Measurements from ENCODE around the gene DHX35. TPM values are rescaled to one million over a fixed set of nuclear protein-coding genes. Genes with fewer than 3 reads are reported as not detected.

DHX35 gene
- total RNA-seq, 4 donors from 2014 or later, result 14.0 to 32.4 (median 18.1) TPM

DNA sequence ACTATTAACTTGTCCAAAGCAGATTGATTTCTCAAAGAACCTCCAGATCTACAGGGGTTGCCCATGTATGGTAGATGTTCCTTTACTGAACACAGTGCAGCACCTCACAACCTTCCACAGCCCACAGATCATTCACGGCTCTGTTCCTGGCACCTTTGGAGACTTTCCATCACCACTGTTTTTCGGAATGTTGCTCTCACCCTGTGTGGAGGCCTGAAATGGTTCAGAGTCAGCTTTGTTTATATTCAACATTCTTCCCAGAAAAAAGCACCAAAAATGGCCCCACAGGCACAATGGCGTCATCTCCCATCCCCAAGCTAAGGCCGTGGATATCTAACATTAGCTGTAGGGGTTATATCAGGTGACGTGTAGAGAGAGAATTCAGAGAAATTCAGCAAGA, 74.7 kb downstream of the DHX35 start:
- H3K4me1 ChIP-seq, result no peaks in the 10 kb centered on the region
- no peak overlapping the region for H3K4me3 ChIP-seq
- TF ChIP-seq POLR2A (IDR thresholded peaks at IDR 0.05), result no peak
- TF ChIP-seq, protein P1, sequence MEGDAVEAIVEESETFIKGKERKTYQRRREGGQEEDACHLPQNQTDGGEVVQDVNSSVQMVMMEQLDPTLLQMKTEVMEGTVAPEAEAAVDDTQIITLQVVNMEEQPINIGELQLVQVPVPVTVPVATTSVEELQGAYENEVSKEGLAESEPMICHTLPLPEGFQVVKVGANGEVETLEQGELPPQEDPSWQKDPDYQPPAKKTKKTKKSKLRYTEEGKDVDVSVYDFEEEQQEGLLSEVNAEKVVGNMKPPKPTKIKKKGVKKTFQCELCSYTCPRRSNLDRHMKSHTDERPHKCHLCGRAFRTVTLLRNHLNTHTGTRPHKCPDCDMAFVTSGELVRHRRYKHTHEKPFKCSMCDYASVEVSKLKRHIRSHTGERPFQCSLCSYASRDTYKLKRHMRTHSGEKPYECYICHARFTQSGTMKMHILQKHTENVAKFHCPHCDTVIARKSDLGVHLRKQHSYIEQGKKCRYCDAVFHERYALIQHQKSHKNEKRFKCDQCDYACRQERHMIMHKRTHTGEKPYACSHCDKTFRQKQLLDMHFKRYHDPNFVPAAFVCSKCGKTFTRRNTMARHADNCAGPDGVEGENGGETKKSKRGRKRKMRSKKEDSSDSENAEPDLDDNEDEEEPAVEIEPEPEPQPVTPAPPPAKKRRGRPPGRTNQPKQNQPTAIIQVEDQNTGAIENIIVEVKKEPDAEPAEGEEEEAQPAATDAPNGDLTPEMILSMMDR (IDR thresholded peaks at IDR 0.05), result no peak
- H3K27ac ChIP-seq, result peak overlapping the region in 1 of 4 donors; percentile 76
- no peak for DNase-seq
- no peaks in the 10 kb centered on the region for H3K9me3 ChIP-seq
- no peaks in the 10 kb centered on the region for H3K27me3 ChIP-seq
- H3K36me3 ChIP-seq, result peaks cover 0 to 77% (median 0%) of the 10 kb centered on the region in 3 donors

GRCh38 chr20:39038047-39038446, 75.9 kb downstream of the DHX35 start:
- H3K27ac ChIP-seq, result peak overlapping the region in 1 of 4 donors; percentile 76
- H3K4me3 ChIP-seq, result no peak overlapping the region
- TF ChIP-seq, protein P1 (IDR thresholded peaks at IDR 0.05), result no peak
- no peak for TF ChIP-seq POLR2A (IDR thresholded peaks at IDR 0.05)
- peaks cover 0 to 80% (median 0%) of the 10 kb centered on the region in 3 donors for H3K36me3 ChIP-seq
- no peaks in the 10 kb centered on the region for H3K4me1 ChIP-seq
- no peaks in the 10 kb centered on the region for H3K9me3 ChIP-seq
- no peaks in the 10 kb centered on the region for H3K27me3 ChIP-seq
- no peak for DNase-seq

DNA sequence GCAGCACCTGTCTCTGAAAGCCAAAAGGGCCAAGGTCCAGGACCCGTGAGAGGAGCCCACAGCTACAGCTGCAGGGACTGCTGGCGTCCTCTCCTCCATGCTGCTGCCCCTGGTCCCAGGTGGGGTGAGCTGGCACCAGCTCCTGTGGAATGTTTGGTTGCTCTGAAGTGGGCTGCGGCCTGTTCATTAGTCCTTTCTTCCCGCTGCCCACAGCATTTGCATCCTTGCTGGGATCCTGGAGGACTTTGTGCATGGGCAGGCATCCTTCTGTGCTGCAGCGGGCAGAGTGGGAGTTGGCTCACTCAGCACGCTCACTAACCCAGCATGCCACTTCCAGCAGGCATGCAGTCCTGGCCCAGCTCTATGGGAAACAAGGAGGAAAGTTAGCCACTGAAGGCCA, 76.4 kb downstream of the DHX35 start:
- no peak overlapping the region for H3K4me3 ChIP-seq
- H3K9me3 ChIP-seq, result no peaks in the 10 kb centered on the region
- H3K27ac ChIP-seq, result peak overlapping the region in 1 of 4 donors; percentile 76
- no peaks in the 10 kb centered on the region for H3K4me1 ChIP-seq
- TF ChIP-seq, protein P1 (IDR thresholded peaks at IDR 0.05), result no peak
- no peak for TF ChIP-seq POLR2A (IDR thresholded peaks at IDR 0.05)
- no peak for DNase-seq
- peaks cover 0 to 78% (median 0%) of the 10 kb centered on the region in 3 donors for H3K36me3 ChIP-seq
- H3K27me3 ChIP-seq, result no peaks in the 10 kb centered on the region

DNA sequence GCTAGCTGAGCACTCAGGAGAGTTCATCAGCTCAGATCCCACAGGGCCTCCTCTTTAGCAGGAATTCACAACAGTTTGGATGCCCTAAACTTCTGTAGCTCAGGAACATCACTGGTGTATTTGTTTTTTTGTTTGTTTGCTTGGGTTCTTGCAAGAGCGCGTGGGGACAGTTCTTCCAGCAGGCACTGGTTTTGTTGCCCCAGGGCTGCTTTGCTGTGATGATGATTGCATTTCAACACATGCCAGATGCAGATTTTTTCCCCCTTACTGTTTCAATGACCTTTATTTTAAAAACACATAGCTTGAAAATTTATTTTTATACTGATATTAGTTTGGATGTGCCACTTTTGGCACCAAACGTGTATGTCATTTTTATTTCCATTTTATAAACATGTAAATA, 77.1 kb downstream of the DHX35 start:
- Histone ChIP-seq H3K27me3 (no peaks in the 10 kb centered on the region), H3K36me3 (peaks cover 0 to 70% (median 0%) of the 10 kb centered on the region in 3 donors), H3K4me3 (no peak overlapping the region), H3K4me1 (no peaks in the 10 kb centered on the region), H3K9me3 (no peaks in the 10 kb centered on the region), H3K27ac (peak overlapping the region in 1 of 4 donors; percentile 76)
- TF ChIP-seq, protein P1 (IDR thresholded peaks at IDR 0.05), result no peak
- no peak for TF ChIP-seq POLR2A (IDR thresholded peaks at IDR 0.05)
- no peak for DNase-seq

DNA sequence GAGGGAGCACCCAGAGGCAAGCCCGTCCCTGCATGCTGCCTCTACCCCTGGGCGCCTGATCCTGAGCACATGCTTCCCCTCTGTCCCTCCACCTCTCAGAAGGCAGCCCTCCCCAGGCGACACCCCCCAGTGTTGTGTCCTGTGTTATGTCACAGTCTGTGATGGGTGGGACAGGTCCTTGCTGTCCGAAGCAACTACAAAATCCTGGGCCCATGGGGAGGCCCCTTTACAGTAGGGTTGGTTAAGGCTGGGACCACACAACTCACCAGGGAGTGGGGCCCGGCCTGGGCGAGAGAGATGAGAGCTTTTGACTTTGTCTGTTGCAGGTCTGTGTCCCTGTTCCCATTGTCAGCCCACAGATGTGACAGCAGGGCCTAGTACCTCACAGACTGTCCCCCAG, 78.0 kb downstream of the DHX35 start:
- Histone ChIP-seq H3K27ac (peak overlapping the region in 1 of 4 donors; percentile 31), H3K4me1 (no peaks in the 10 kb centered on the region), H3K4me3 (no peak overlapping the region), H3K9me3 (no peaks in the 10 kb centered on the region), H3K36me3 (peaks cover 0 to 62% (median 0%) of the 10 kb centered on the region in 3 donors), H3K27me3 (no peaks in the 10 kb centered on the region)
- TF ChIP-seq, protein P1 (IDR thresholded peaks at IDR 0.05), result no peak
- TF ChIP-seq POLR2A (IDR thresholded peaks at IDR 0.05), result no peak
- DNase-seq, result no peak

DNA sequence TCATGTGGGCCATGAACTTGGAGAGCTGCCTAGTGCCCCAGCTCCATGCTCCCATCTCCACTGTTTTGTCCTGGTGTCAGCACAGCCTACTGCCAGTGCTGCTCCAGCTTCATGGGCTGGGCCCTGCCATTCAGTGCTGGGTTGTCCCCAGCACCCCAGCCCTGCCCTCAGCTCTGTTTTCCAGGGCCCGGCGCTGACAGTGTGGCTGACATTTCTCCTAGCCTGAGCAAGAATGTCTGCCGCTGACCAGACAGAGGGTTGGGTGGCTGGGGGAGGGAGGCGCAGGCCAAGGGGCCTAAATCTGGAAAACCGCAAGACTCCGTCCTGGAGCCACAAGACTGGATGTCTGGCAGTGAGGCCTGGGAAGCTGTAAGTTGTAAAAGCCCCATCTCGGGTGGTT, 78.9 kb downstream of the DHX35 start:
- H3K9me3 ChIP-seq, result no peaks in the 10 kb centered on the region
- no peak overlapping the region for H3K27ac ChIP-seq
- H3K4me3 ChIP-seq, result no peak overlapping the region
- H3K4me1 ChIP-seq, result no peaks in the 10 kb centered on the region
- no peak for DNase-seq
- TF ChIP-seq, protein P1 (IDR thresholded peaks at IDR 0.05), result no peak
- TF ChIP-seq POLR2A (IDR thresholded peaks at IDR 0.05), result no peak
- H3K27me3 ChIP-seq, result no peaks in the 10 kb centered on the region
- peaks cover 0 to 52% (median 0%) of the 10 kb centered on the region in 3 donors for H3K36me3 ChIP-seq
